Measurements from ENCODE around the gene KNCN. TPM values are rescaled to one million over a fixed set of nuclear protein-coding genes. Genes with fewer than 3 reads are reported as not detected.

Gene KNCN
- total RNA-seq, 1 experiment from 2014 or later, result not detected

DNA sequence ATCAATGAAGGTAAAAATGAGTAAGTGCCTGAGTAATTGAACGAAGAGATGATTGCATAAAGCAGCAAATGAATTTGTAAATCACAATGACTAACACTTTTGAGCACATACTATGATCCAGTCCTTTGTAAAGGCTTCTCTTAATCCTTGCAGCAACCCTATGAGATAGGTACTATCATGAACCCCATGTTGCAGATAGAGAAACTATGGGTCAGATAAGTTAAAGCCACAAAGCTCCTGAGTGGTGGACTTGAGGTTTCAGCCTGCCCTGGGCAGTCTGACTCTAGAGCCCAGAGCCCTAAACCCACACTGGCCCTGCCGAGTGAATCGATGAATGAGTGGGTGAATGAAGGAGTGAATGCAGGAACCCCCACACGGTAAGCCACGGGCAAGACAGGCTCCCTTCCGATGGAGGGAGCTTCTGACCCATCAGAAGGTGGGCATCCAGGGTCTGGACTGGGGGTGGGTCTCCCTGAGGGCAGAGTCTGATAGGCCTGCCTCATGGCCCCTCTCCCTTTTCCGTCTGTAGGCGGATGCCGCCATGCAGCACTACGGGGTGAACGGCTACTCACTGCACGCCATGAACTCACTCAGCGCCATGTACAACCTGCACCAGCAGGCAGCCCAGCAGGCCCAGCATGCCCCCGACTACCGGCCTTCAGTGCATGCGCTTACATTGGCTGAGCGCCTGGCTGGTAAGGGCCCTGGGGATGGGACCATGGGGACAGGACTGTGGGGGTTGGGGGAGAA, 44.8 kb downstream of the KNCN start:
- Histone ChIP-seq H3K4me3 (no peak overlapping the region), H3K36me3 (no peaks in the 10 kb centered on the region), H3K27ac (no peak overlapping the region), H3K9me3 (replicated peaks) (no peaks in the 10 kb centered on the region), H3K27me3 (replicated peaks) (peaks cover 9% of the 10 kb centered on the region; the same call in 1 of the 2 replicates), H3K4me1 (replicated peaks) (0 out of 2 replicates have a peak, but pooled peaks cover 4% of the 10 kb centered on the region)
- DNase-seq (ENCODE audit: low read depth in 1 of 2, low spot score in 2 of 2), result no peak

DNA sequence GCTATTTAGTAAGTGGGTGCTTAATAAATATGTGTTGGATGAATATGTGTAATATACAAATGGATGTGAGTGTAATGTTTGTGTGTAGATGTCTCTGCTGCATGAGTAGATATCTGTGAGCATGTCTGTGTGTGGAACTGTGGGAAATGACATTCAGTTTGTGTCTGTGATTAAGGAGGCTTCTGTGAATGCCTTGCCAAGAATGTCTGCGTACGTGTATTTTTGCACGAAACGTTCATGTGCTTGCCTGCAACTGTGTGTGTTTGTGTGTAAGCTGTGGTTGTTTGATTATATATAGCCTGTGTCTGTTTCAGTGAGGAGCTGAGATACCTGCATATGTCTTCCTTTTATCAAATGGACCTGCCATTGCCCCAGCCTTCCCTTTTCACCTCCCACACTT, 48.0 kb downstream of the KNCN start:
- Histone ChIP-seq H3K27me3 (replicated peaks) (peaks cover 16% of the 10 kb centered on the region), H3K36me3 (no peaks in the 10 kb centered on the region), H3K4me3 (no peak overlapping the region), H3K9me3 (replicated peaks) (no peaks in the 10 kb centered on the region), H3K4me1 (replicated peaks) (no peaks in the 10 kb centered on the region), H3K27ac (no peak overlapping the region)
- DNase-seq (ENCODE audit: low read depth in 1 of 2, low spot score in 2 of 2), result no peak

GRCh38 chr1:46501528-46501927, 49.9 kb downstream of the KNCN start:
- H3K27ac ChIP-seq, result no peak overlapping the region
- H3K27me3 ChIP-seq (replicated peaks), result peaks cover 16% of the 10 kb centered on the region
- no peaks in the 10 kb centered on the region for H3K4me1 ChIP-seq (replicated peaks)
- H3K36me3 ChIP-seq, result no peaks in the 10 kb centered on the region
- DNase-seq (ENCODE audit: low read depth in 1 of 2, low spot score in 2 of 2), result no peak
- no peaks in the 10 kb centered on the region for H3K9me3 ChIP-seq (replicated peaks)
- H3K4me3 ChIP-seq, result no peak overlapping the region

DNA sequence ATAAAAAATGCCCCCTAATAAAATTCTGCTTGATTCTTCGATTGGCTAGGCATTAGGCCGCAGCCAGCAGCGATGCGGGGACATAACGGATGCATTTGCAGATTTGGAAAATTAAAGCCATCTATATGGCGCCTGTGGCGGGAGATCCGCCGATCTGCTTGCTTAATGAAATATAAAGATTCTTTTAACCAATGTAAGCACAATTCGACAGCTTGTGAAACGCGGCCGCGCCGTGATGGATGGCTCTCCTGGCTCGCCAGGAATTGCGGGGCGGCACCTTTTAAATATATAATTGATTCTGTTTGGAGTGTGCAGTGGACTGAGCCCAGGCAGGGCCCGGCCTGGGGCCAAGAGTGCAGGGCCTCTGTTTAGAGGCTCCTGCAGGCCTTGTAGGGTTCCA, 53.8 kb downstream of the KNCN start:
- Histone ChIP-seq H3K27me3 (replicated peaks) (peaks cover 25% of the 10 kb centered on the region), H3K4me3 (no peak overlapping the region), H3K36me3 (no peaks in the 10 kb centered on the region), H3K9me3 (replicated peaks) (no peaks in the 10 kb centered on the region), H3K27ac (no peak overlapping the region), H3K4me1 (replicated peaks) (no peaks in the 10 kb centered on the region)
- DNase-seq (ENCODE audit: low read depth in 1 of 2, low spot score in 2 of 2), result no peak

DNA sequence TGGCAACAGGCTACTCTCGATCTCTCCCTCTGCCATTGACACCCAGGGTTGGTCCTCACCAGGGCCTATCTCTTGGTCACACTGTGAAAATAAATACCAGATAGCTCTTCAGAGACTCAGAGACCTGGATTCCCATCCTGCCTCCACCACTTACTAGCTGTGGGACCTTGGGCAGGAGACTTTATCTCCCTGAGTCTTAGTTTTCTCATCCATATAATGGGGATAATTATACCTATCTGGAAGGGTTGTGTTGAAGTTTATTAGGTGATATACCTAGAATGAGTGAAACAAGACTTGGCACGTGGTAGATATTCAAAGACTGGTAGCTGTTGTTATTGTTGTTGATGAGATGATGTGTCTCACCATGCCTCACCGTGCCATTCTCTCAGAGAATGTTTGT, 54.4 kb downstream of the KNCN start:
- H3K4me3 ChIP-seq, result no peak overlapping the region
- peaks cover 31% of the 10 kb centered on the region for H3K27me3 ChIP-seq (replicated peaks)
- no peak overlapping the region for H3K27ac ChIP-seq

GRCh38 chr1:46496505-46496904, 54.9 kb downstream of the KNCN start:
- Histone ChIP-seq H3K27ac (no peak overlapping the region), H3K9me3 (replicated peaks) (no peaks in the 10 kb centered on the region), H3K4me1 (replicated peaks) (no peaks in the 10 kb centered on the region), H3K4me3 (no peak overlapping the region), H3K27me3 (replicated peaks) (peaks cover 34% of the 10 kb centered on the region), H3K36me3 (no peaks in the 10 kb centered on the region)
- DNase-seq (ENCODE audit: low read depth in 1 of 2, low spot score in 2 of 2), result no peak

More for the DNA sequence above, 54.4 kb downstream of the KNCN start:
- Histone ChIP-seq H3K9me3 (replicated peaks) (no peaks in the 10 kb centered on the region), H3K36me3 (no peaks in the 10 kb centered on the region), H3K4me1 (replicated peaks) (no peaks in the 10 kb centered on the region)
- no peak for DNase-seq (ENCODE audit: low read depth in 1 of 2, low spot score in 2 of 2)

GRCh38 chr1:46495778-46496177, 55.7 kb downstream of the KNCN start:
- Histone ChIP-seq H3K9me3 (replicated peaks) (no peaks in the 10 kb centered on the region), H3K4me1 (replicated peaks) (no peaks in the 10 kb centered on the region), H3K27me3 (replicated peaks) (peaks cover 37% of the 10 kb centered on the region), H3K36me3 (no peaks in the 10 kb centered on the region), H3K4me3 (no peak overlapping the region), H3K27ac (no peak overlapping the region)
- DNase-seq (ENCODE audit: low read depth in 1 of 2, low spot score in 2 of 2), result no peak

Other genes with a start within 250 kb of the KNCN start
- 62.7 and 94.1 TPM in 2 replicates for gene LRRC41, start 248.0 kb downstream of the KNCN start, total RNA-seq (2014; rRNA removed; shearing (Covaris generic))
- gene UQCRH, start 247.9 kb downstream of the KNCN start, total RNA-seq (2014; rRNA removed; shearing (Covaris generic)), result 525 and 817 TPM in 2 replicates
- 14.0 and 14.9 TPM in 2 replicates for gene NSUN4, start 210.8 kb downstream of the KNCN start, total RNA-seq (2014; rRNA removed; shearing (Covaris generic))
- gene FAAH, start 157.3 kb downstream of the KNCN start, total RNA-seq (2014; rRNA removed; shearing (Covaris generic)), result 0.74 TPM in 1 of 2 replicates, not detected in the other
- gene DMBX1, start 61.8 kb downstream of the KNCN start, total RNA-seq (2014; rRNA removed; shearing (Covaris generic)), result not detected in 2 replicates
- gene MKNK1, start 52.6 kb upstream of the KNCN start, total RNA-seq (2014; rRNA removed; shearing (Covaris generic)), result 18.8 and 21.3 TPM in 2 replicates
- gene MOB3C, start 65.2 kb upstream of the KNCN start, total RNA-seq (2014; rRNA removed; shearing (Covaris generic)), result 5.0 TPM in 2 replicates
- 60.5 and 63.2 TPM in 2 replicates for gene ATPAF1, start 116.7 kb upstream of the KNCN start, total RNA-seq (2014; rRNA removed; shearing (Covaris generic))
- not detected in 2 replicates for gene TEX38, start 120.2 kb upstream of the KNCN start, total RNA-seq (2014; rRNA removed; shearing (Covaris generic))
- 65.3 and 98.7 TPM in 2 replicates for gene EFCAB14, start 167.5 kb upstream of the KNCN start, total RNA-seq (2014; rRNA removed; shearing (Covaris generic))
- gene CYP4B1, start 247.4 kb upstream of the KNCN start, total RNA-seq (2014; rRNA removed; shearing (Covaris generic)), result not detected in 2 replicates